K562 (cell line): ENCODE data around the gene MARVELD1. TPM values are rescaled to one million over a fixed set of nuclear protein-coding genes. Genes with fewer than 3 reads are reported as not detected.

Experiments
- ATAC-seq: fragments of 200-7000 bp; cut with Tn5 transposase; 3 replicates; pipeline ENCODE4 v1.9.1; 2020; ENCODE audit warnings: moderate library complexity
- BruUV-seq: library from RNA; stranded (reverse); fragments of 400-500 nt; replicated peaks from 2 replicates; lab custom pipeline; 2021; lab: Mats Ljungman, UMichigan
- CTCF ChIA-PET: fragments of 300-600 bp; formaldehyde crosslinking; extraction: SDS; loops from one replicate; lab custom pipeline; 2021; ENCODE audit warnings: low intra/inter-chr PET ratio; lab: Yijun Ruan, JAX
- POLR2A ChIA-PET: fragments of 300-600, 350-650 bp; sonication (Branson Sonifier 250); formaldehyde crosslinking; extraction: SDS; loops from one replicate; lab custom pipeline; 2021; ENCODE audit warnings: antibody characterized with exemption, inconsistent platforms; lab: Yijun Ruan, JAX
- DNase-seq, 4 experiments: peaks; one replicate each; pipeline versions ENCODE4 v3.0.0 to v3.0.0-alpha.2; 2011 to 2018; ENCODE audit warnings: low spot score in 3 of 4, mixed read lengths in 3 of 4; ENCODE audit errors: extremely low read depth in 1 of 4
- FAIRE-seq: peaks from 2 replicates; lab custom pipeline; 2011; peaks lifted over from hg19 to GRCh38; lab: Jason Lieb, UNC
- H2AFZ ChIP-seq: 2 replicates; pipeline ENCODE4 v1.6.0; 2011; ENCODE audit warnings: low read depth, low read length, control low read depth, inconsistent platforms
- H3K27ac ChIP-seq: fragments of 200-600 bp; 3 replicates; pipeline ENCODE4 v1.8.0; 2011; ENCODE audit warnings: low read depth, mild to moderate bottlenecking, control low read depth, inconsistent platforms, low read length, moderate library complexity, mixed read lengths; ENCODE audit errors: extremely low read depth
- H3K27me3 ChIP-seq, 2 experiments: fragments of 300-600 bp in 1 of 2; 2 replicates in 1 of 2; 3 replicates in 1 of 2; pipeline versions ENCODE4 v1.6.0 to v1.8.0; 2011; ENCODE audit warnings: inconsistent platforms in 2 of 2, low read length in 2 of 2, mild to moderate bottlenecking in 1 of 2, mixed read lengths in 1 of 2, moderate library complexity in 1 of 2; ENCODE audit not compliant: control insufficient read depth in 2 of 2, insufficient read depth in 2 of 2
- H3K36me3 ChIP-seq: fragments of 300-600 bp; 3 replicates; pipeline ENCODE4 v1.8.0; 2011; ENCODE audit warnings: mild to moderate bottlenecking, low read length, inconsistent platforms; ENCODE audit not compliant: control insufficient read depth, insufficient read depth
- H3K4me1 ChIP-seq, 2 experiments: fragments of 200-600 bp in 1 of 2; replicated peaks in 1 of 2; 2 replicates in 1 of 2; 3 replicates in 1 of 2; pipeline versions ENCODE4 v1.5.1 to v1.8.0; 2011; ENCODE audit warnings: inconsistent platforms in 2 of 2, low read length in 2 of 2, mild to moderate bottlenecking in 1 of 2, mixed read lengths in 1 of 2, moderate library complexity in 1 of 2; ENCODE audit not compliant: control insufficient read depth in 2 of 2, insufficient read depth in 2 of 2
- H3K4me2 ChIP-seq: 2 replicates; pipeline ENCODE4 v1.6.1; 2011; ENCODE audit warnings: low read length, control low read depth, inconsistent platforms, mixed read lengths; ENCODE audit not compliant: insufficient read depth
- H3K4me3 ChIP-seq: fragments of 200-600 bp; sonication (generic), shearing (Covaris generic); 2 replicates; pipeline ENCODE4 v1.5.1; 2016; ENCODE audit warnings: control low read depth, inconsistent platforms
- H3K79me2 ChIP-seq: fragments of 200-600 bp; 3 replicates; pipeline ENCODE4 v1.8.0; 2011; ENCODE audit warnings: low read length, inconsistent platforms; ENCODE audit not compliant: control insufficient read depth, insufficient read depth
- H3K9ac ChIP-seq, 2 experiments: 2 replicates each; pipeline versions ENCODE4 v1.6.0 to v1.6.1; 2011; ENCODE audit warnings: low read depth in 2 of 2, low read length in 2 of 2, control low read depth in 1 of 2, inconsistent platforms in 1 of 2, mild to moderate bottlenecking in 1 of 2, mixed read lengths in 1 of 2; ENCODE audit not compliant: insufficient read depth in 1 of 2
- H3K9me1 ChIP-seq: one replicate; pipeline ENCODE4 v1.6.0; 2011; ENCODE audit warnings: inconsistent platforms, mild to moderate bottlenecking, low read length, moderate library complexity; ENCODE audit not compliant: control insufficient read depth, insufficient read depth
- H3K9me3 ChIP-seq: replicated peaks from 2 replicates; pipeline ENCODE4 v1.5.1; 2011; ENCODE audit warnings: low read depth, low read length, inconsistent platforms; ENCODE audit not compliant: control insufficient read depth, insufficient read depth
- H4K20me1 ChIP-seq: replicated peaks from 2 replicates; pipeline ENCODE4 v1.6.1; 2011; ENCODE audit warnings: low read length, inconsistent platforms, mixed read lengths; ENCODE audit not compliant: control insufficient read depth, insufficient read depth
- AFF4 ChIP-seq: sonication (generic); formaldehyde crosslinking; IDR thresholded peaks from 2 replicates; pipeline ENCODE4 v1.8.0; 2023; ENCODE audit warnings: mild to moderate bottlenecking, missing genetic modification reagents
- CBFB ChIP-seq: sonication (generic); formaldehyde crosslinking; IDR thresholded peaks from 2 replicates; pipeline ENCODE4 v1.4.0; 2020; ENCODE audit warnings: mild to moderate bottlenecking, missing genetic modification reagents
- CTCF ChIP-seq, 3 experiments: IDR thresholded peaks in 2 of 3; conservative IDR thresholded peaks in 1 of 3; 2 replicates each; pipeline ENCODE4 v1.5.1; 2011 to 2012; ENCODE audit warnings: low read length in 3 of 3, mild to moderate bottlenecking in 3 of 3, control low read depth in 2 of 3, improper control_type of control experiment in 1 of 3, inconsistent platforms in 1 of 3, low read depth in 1 of 3, mixed read lengths in 1 of 3, moderate library complexity in 1 of 3; ENCODE audit not compliant: insufficient read depth in 2 of 3
- NFIC ChIP-seq: fragments of 450-650 bp; IDR thresholded peaks from 2 replicates; pipeline ENCODE4 v1.6.1; 2017; ENCODE audit warnings: mild to moderate bottlenecking, inconsistent platforms
- TEAD1 ChIP-seq, 2 experiments: fragments of 450-650 bp in 1 of 2; sonication (generic) in 1 of 2; formaldehyde crosslinking; IDR thresholded peaks; 2 replicates each; pipeline versions ENCODE4 v1.4.0 to v1.8.0; 2020 to 2022; ENCODE audit warnings: mild to moderate bottlenecking in 2 of 2, missing genetic modification reagents in 1 of 2
- UBTF ChIP-seq, 2 experiments: IDR thresholded peaks; 2 replicates each; pipeline ENCODE4 v1.6.1; 2012; ENCODE audit warnings: improper control_type of control experiment in 2 of 2, low read depth in 2 of 2, low read length in 2 of 2, borderline replicate concordance in 1 of 2
- XRCC3 ChIP-seq: fragments of 450-650 bp; IDR thresholded peaks from 2 replicates; pipeline ENCODE4 v1.6.1; 2017; ENCODE audit warnings: mild to moderate bottlenecking, moderate library complexity
- ZBTB7A ChIP-seq: IDR thresholded peaks from 2 replicates; pipeline ENCODE4 v1.6.1; 2011; ENCODE audit warnings: low read depth, mild to moderate bottlenecking, low read length, moderate library complexity, borderline replicate concordance; ENCODE audit not compliant: control insufficient read depth
- ZFX ChIP-seq: sonication (generic); formaldehyde crosslinking; IDR thresholded peaks from 2 replicates; pipeline ENCODE4 v1.8.0; 2022; ENCODE audit warnings: mild to moderate bottlenecking, missing genetic modification reagents, moderate library complexity
- ZNF146 ChIP-seq: IDR thresholded peaks from one replicate; pipeline ENCODE4 v1.6.1; 2018; ENCODE audit warnings: missing compliant biosample characterization; ENCODE audit not compliant: unreplicated experiment
- ZNF507 ChIP-seq: conservative IDR thresholded peaks from 2 replicates; pipeline ENCODE4 v1.6.1; 2017; ENCODE audit warnings: missing genetic modification characterization, missing compliant biosample characterization
- WGBS: fragments of 100-300 bp; shearing (Covaris generic); methylation state at CpG from one replicate; pipeline ENCODE4 v1.1.6; 2016; ENCODE audit warnings: low coverage, mixed read lengths; ENCODE audit not compliant: insufficient coverage; ENCODE audit errors: missing lambda C conversion rate; 5-methylcytosine and 5-hydroxymethylcytosine counted together
- in situ Hi-C: fragments of 300-500 bp; cut with MboI; formaldehyde crosslinking; loops from 4 replicates; pipeline ENCODE4 v1.15.0; 2018; ENCODE audit warnings: inconsistent platforms, mixed read lengths
- intact Hi-C: fragments of 100-400 bp; cut with micrococcal nuclease; formaldehyde crosslinking; loops from 2 replicates; pipeline ENCODE4 v1.14.2; 2022
- polyA plus RNA-seq, 8 experiments: library from polyadenylated mRNA; depleted of rRNA in 4 of 8; stranded (reverse) in 5 of 8; unstranded in 3 of 8; fragments of >200 nt; fragmentation: Nextera tagmentation in 2 of 8; fragmentation: Illumina TruSeq in 1 of 8; extraction: Ambion mirVana in 2 of 8; extraction: Trizol in 1 of 8; gene quantifications; 2 replicates each; pipeline versions ENCODE4 v1.2.1 to v1.2.3, GENCODE V29; 2011 to 2014; ENCODE audit warnings: inconsistent platforms in 1 of 8, missing spikeins in 1 of 8
- total RNA-seq, 7 experiments: library from RNA; depleted of rRNA in 6 of 7; stranded (reverse); fragments of >200 nt in 6 of 7; fragmentation: Illumina TruSeq in 2 of 7; extraction: Trizol in 2 of 7; gene quantifications; 2 replicates each; pipeline versions ENCODE4 v1.2.1 to v1.2.3, GENCODE V29; 2011 to 2021; ENCODE audit warnings: low replicate concordance in 1 of 7

The MARVELD1 gene
- total and polyA plus RNA-seq, 9 of the 15 experiments (the other 6 are each of a cell fraction or from before 2014, with no cell fraction given) = 2.7 to 12.5 (median 5.3) TPM

GRCh38 chr10:97685395-97685958 is 28.1 kb upstream of the MARVELD1 start:
- BruUV-seq = no TSS peak
- ChIA-PET POLR2A (interaction anchor here (0.6 to 2.5 kb wide), 2 partner anchors 10 to 23 kb away, joined by 3 to 9 read pairs; no protein-coding TSS in a partner anchor), CTCF (no interaction called here)
- peak; percentile 28 for ATAC-seq
- Histone ChIP-seq H3K4me1 (peaks cover 41 to 52% of the 10 kb centered on the region in 2 experiments; a peak in 4 of 5 replicates), H3K27me3 (no peaks in the 10 kb centered on the region), H3K9ac (peak overlapping the region in 1 of 2 experiments; percentile 87; a peak in 1 of 4 replicates), H3K9me3 (no peaks in the 10 kb centered on the region), H2AFZ (no peak overlapping the region), H4K20me1 (no peaks in the 10 kb centered on the region; the same call in 1 of the 2 replicates), H3K79me2 (peaks cover 32% of the 10 kb centered on the region), H3K9me1 (no peaks in the 10 kb centered on the region), H3K36me3 (no peaks in the 10 kb centered on the region), H3K4me3 (peak overlapping the region; percentile 56), H3K27ac (peak overlapping the region; percentile 2; the same call in 1 of the 3 replicates), H3K4me2 (peak overlapping the region; percentile 89)
- FAIRE-seq = no peak
- DNase-seq = peak; percentile 33 to 62 (median 38)
- WGBS = 0% methylated on average over 2 of the region's 2 CpGs
- intact Hi-C loops = loop anchor here (10.0 kb wide), 1 partner anchor 111 kb away; the partner anchor contains the start of gene ANKRD2
- in situ Hi-C loops = no loop called here
- TF ChIP-seq CTCF (IDR thresholded peaks at IDR 0.05 in 2 of 3, conservative IDR thresholded peaks at IDR 0.05 in 1 of 3; ENCODE audit: insufficient read depth in 2 of 3, low read depth in 1 of 3, low read length in 3 of 3) (peak; percentile 32 to 43 (median 36); a peak in 3 of 6 replicates), UBTF (IDR thresholded peaks at IDR 0.05; ENCODE audit: borderline replicate concordance in 1 of 2, low read depth in 2 of 2, low read length in 2 of 2) (peak in 1 of 2 experiments; percentile 29; a peak in 1 of 4 replicates), ZFX (CRISPR knock-in tag) (0 out of 2 replicates have a peak, but pooled peaks have one; percentile 28), NFIC (peak; percentile 76), ZNF146 (CRISPR knock-in tag) (no peak), ZNF507 (no peak), ZBTB7A (0 out of 2 replicates have a peak, but pooled peaks have one; percentile 28), AFF4 (no peak), CBFB (CRISPR knock-in tag) (no peak), TEAD1 (CRISPR knock-in tag; IDR thresholded peaks at IDR 0.05) (0 out of 4 replicates have a peak, but pooled peaks of 1 of the 2 experiments have one; percentile 23), XRCC3 (no peak)
